ENCODE measurements around the gene ADD3.
A peak's percentile ranks its signal among the peaks of the same experiment; 100 is the strongest.

Gene ADD3

GRCh38 chr10:110007701-110008517, at the start of gene ADD3:
Gene ADD3, plus strand, starts transcription at chr10:110007984. Its CDS starts 92,670 bp downstream, at chr10:110100654.
- peak; percentile 31 for DNase-seq

GRCh38 chr10:109958059-109958458, 49.7 kb upstream of the ADD3 start:
- no peak for DNase-seq

- no peak for DNase-seq
These were observed 48.3 kb upstream of the ADD3 start for GRCh38 chr10:109959259-109960145.

- no peak for DNase-seq
These were observed 47.1 kb upstream of the ADD3 start for GRCh38 chr10:109960682-109961081.

- DNase-seq: no peak
These were observed 46.4 kb upstream of the ADD3 start for GRCh38 chr10:109961174-109962001.

GRCh38 chr10:109962247-109962646, 45.5 kb upstream of the ADD3 start:
- DNase-seq: no peak

GRCh38 chr10:109963439-109963838, 44.3 kb upstream of the ADD3 start:
- DNase-seq: no peak

GRCh38 chr10:109964318-109964717, 43.5 kb upstream of the ADD3 start:
- no peak for DNase-seq

- DNase-seq: no peak
These were observed 40.6 kb upstream of the ADD3 start for GRCh38 chr10:109966961-109967738.

- no peak for DNase-seq
These were observed 40.1 kb upstream of the ADD3 start for GRCh38 chr10:109967739-109968088.

- no peak for DNase-seq
These were observed 38.6 kb upstream of the ADD3 start for GRCh38 chr10:109968953-109969759.

GRCh38 chr10:109969760-109970346, 37.9 kb upstream of the ADD3 start:
- no peak for DNase-seq

- DNase-seq: no peak
These were observed 36.1 kb upstream of the ADD3 start for GRCh38 chr10:109971634-109972033.

- DNase-seq: no peak
These were observed 35.3 kb upstream of the ADD3 start for GRCh38 chr10:109972372-109973001.

- no peak for DNase-seq
These were observed 34.4 kb upstream of the ADD3 start for GRCh38 chr10:109973326-109973829.

GRCh38 chr10:109974504-109975191, 33.1 kb upstream of the ADD3 start:
- no peak for DNase-seq

- no peak for DNase-seq
These were observed 32.3 kb upstream of the ADD3 start for GRCh38 chr10:109975244-109976190.

GRCh38 chr10:109976681-109977080, 31.1 kb upstream of the ADD3 start:
- no peak for DNase-seq

All from NCI-H2081 treated with DMSO at 0.1 percent for 48 hours (cell line).